HG03175 (cell line): ENCODE measurements around the gene RPL41.
A peak's percentile ranks its signal among the peaks of the same experiment; 100 is the strongest.

Experiments
- ATAC-seq: cut with Tn5 transposase; IDR thresholded peaks from one replicate; pipeline ENCODE4 v1.9.1; 2021; ENCODE audit warnings: mild to moderate bottlenecking, moderate library complexity; ENCODE audit not compliant: unreplicated experiment

Gene RPL41

GRCh38 chr12:56127485-56127887 lies 11.1 kb downstream of the RPL41 start:
- ATAC-seq, result no peak

- peak; percentile 89 for ATAC-seq
Measured at GRCh38 chr12:56127888-56128669, 11.6 kb downstream of the RPL41 start, which contains the start of gene ESYT1. Gene ESYT1, plus strand, starts transcription at chr12:56128267. Its CDS starts 53 bp downstream, at chr12:56128320.

- ATAC-seq, result no peak
Measured at GRCh38 chr12:56128670-56129205, 12.3 kb downstream of the RPL41 start.

GRCh38 chr12:56129206-56129941 lies 12.9 kb downstream of the RPL41 start:
- no peak for ATAC-seq

GRCh38 chr12:56129942-56130495 lies 13.6 kb downstream of the RPL41 start:
- no peak for ATAC-seq

GRCh38 chr12:56130876-56131275 lies 14.4 kb downstream of the RPL41 start:
- ATAC-seq, result no peak

GRCh38 chr12:56134897-56135296 lies 18.5 kb downstream of the RPL41 start:
- ATAC-seq, result no peak

GRCh38 chr12:56137853-56138571 lies 21.6 kb downstream of the RPL41 start:
- ATAC-seq, result no peak

GRCh38 chr12:56141946-56142784 lies 25.7 kb downstream of the RPL41 start:
- ATAC-seq, result no peak

- ATAC-seq, result no peak
Measured at GRCh38 chr12:56143217-56143616, 26.8 kb downstream of the RPL41 start.

GRCh38 chr12:56143870-56144269 lies 27.4 kb downstream of the RPL41 start:
- no peak for ATAC-seq

- no peak for ATAC-seq
Measured at GRCh38 chr12:56145217-56145616, 28.8 kb downstream of the RPL41 start.

- ATAC-seq, result no peak
Measured at GRCh38 chr12:56146492-56147460, 30.3 kb downstream of the RPL41 start.

GRCh38 chr12:56150563-56150962 lies 34.1 kb downstream of the RPL41 start:
- ATAC-seq, result no peak

GRCh38 chr12:56151672-56152131 lies 35.3 kb downstream of the RPL41 start:
- peak; percentile 54 for ATAC-seq

- peak; percentile 90 for ATAC-seq
Measured at GRCh38 chr12:56152132-56152755, 35.8 kb downstream of the RPL41 start, which contains the start of gene MYL6B. Gene MYL6B, plus strand, starts transcription at chr12:56152587. Its CDS starts 1,332 bp downstream, at chr12:56153919.

- ATAC-seq, result no peak
Measured at GRCh38 chr12:56152756-56153677, 36.6 kb downstream of the RPL41 start.
